MM.1S (cell line): ENCODE data around the gene ASCC2.

Source experiments
- EZH2 ChIP-seq: fragments of 300-600 bp; sonication (generic); optimal IDR thresholded peaks from 2 replicates; pipeline ENCODE3; 2017; ENCODE audit warnings: low read depth, mild to moderate bottlenecking, antibody characterized with exemption, low read length, mixed read lengths
- EZH2phosphoT487 ChIP-seq: fragments of 300-600 bp; sonication (generic); IDR thresholded peaks from 2 replicates; pipeline ENCODE4 v1.6.1; 2018; ENCODE audit warnings: antibody characterized with exemption, low read length
- TF ChIP-seq, protein P1 (sequence below): fragments of 300-600 bp; sonication (generic); IDR thresholded peaks from 2 replicates; pipeline ENCODE4 v1.5.1; 2016; ENCODE audit warnings: antibody characterized with exemption, low read length, mixed read lengths

GRCh38 chr22:29762263-29762662 lies 75.8 kb downstream of the ASCC2 start:
- no peak for TF ChIP-seq EZH2phosphoT487
- TF ChIP-seq, protein P1, sequence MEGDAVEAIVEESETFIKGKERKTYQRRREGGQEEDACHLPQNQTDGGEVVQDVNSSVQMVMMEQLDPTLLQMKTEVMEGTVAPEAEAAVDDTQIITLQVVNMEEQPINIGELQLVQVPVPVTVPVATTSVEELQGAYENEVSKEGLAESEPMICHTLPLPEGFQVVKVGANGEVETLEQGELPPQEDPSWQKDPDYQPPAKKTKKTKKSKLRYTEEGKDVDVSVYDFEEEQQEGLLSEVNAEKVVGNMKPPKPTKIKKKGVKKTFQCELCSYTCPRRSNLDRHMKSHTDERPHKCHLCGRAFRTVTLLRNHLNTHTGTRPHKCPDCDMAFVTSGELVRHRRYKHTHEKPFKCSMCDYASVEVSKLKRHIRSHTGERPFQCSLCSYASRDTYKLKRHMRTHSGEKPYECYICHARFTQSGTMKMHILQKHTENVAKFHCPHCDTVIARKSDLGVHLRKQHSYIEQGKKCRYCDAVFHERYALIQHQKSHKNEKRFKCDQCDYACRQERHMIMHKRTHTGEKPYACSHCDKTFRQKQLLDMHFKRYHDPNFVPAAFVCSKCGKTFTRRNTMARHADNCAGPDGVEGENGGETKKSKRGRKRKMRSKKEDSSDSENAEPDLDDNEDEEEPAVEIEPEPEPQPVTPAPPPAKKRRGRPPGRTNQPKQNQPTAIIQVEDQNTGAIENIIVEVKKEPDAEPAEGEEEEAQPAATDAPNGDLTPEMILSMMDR = no peak
- TF ChIP-seq EZH2 = no peak
